Measurements from ENCODE around the gene KCNJ15.

KCNJ15 gene

GRCh38 chr21:38264571-38264970 is 7.8 kb downstream of the KCNJ15 start:
- in situ Hi-C loops (cut with MboI; ENCODE audit: low pct_unique_long_range_greater_than_20kb, low sequenced_read_pairs) = no loop called here
- no peak for DNase-seq

- in situ Hi-C loops (cut with MboI; ENCODE audit: low pct_unique_long_range_greater_than_20kb, low sequenced_read_pairs) = no loop called here
- DNase-seq = no peak
Measured at GRCh38 chr21:38265166-38265565, 8.4 kb downstream of the KCNJ15 start.

GRCh38 chr21:38266732-38267131 is 9.9 kb downstream of the KCNJ15 start:
- in situ Hi-C loops (cut with MboI; ENCODE audit: low pct_unique_long_range_greater_than_20kb, low sequenced_read_pairs) = no loop called here
- no peak for DNase-seq

GRCh38 chr21:38267136-38267755 is 10.5 kb downstream of the KCNJ15 start:
- in situ Hi-C loops (cut with MboI; ENCODE audit: low pct_unique_long_range_greater_than_20kb, low sequenced_read_pairs) = no loop called here
- no peak for DNase-seq

DNA sequence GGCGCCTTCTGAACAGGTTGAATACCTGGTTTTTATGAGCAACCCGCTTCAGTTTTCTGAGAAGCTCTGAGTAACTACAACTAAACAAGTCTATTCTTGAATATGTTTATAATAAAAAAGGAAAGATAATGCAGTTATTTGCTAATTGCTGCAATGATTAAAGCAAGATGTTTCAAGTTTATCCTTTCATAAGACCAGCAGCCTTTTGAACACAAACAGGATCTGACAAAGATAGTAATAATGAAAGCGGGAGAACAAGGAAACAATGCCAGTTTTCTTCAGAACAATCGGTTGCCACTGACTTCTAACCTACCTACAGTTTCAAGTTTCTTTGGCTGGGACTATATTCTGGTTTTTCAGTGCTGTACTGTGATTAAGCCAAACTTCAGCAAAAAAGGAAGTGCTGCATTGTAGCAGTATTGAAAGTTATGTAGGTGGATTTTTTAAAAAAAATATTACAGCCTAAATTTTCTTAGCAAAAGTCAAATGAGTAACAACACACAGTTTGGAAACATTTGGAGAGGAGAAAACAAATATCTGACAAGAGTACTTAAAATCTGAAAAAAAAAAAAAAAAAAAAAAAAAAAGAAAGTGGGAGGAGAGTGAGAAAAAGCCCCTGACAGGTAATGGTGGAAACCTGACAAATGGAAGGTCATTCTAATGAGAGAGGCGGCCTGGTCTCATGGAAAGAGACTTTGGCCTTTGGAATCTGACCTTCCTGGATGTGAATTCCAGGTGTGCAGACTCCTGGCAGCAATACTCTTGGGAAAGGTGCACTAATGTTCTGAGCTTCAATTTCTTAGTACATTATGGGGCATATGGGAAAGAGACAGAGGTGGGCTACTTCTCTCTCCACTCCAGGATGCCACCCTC is 11.4 kb downstream of the KCNJ15 start:
- DNase-seq = no peak
- in situ Hi-C loops (cut with MboI; ENCODE audit: low pct_unique_long_range_greater_than_20kb, low sequenced_read_pairs) = no loop called here

DNA sequence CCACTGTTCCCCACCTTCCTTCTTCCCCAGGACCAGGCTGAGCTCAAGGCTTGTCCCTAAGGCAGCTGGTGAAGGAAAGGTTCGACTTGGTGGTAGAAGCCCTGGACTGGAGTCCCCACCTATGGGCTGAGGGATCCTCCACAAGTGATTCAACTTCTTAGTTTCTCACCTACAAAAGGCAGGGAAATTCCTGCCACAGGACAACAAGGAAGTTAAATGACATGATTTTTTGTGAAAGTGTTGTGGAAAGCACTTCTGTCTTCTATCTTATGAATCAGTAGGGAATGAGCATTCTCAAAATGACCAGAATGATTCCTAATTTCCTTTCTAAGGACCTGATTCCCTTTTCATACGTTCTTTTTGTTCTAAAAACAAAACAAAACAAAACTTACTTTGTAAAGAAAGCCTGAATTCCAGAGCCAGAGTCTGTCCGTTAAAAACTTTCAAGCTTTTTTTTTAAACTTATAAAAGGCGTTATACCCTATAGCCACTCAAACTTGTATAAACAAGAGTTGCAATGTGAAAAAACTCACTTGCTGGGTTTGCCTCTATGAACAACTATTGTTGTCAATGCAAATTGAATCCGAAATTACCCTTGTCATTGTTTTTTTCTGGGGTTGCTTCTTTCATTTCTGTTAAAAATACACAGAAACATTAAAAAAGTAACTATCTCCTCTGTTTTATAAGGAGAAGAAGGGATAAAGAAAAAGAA is 12.2 kb downstream of the KCNJ15 start:
- no peak for DNase-seq
- in situ Hi-C loops (cut with MboI; ENCODE audit: low pct_unique_long_range_greater_than_20kb, low sequenced_read_pairs) = no loop called here

GRCh38 chr21:38269576-38269936 is 12.8 kb downstream of the KCNJ15 start:
- DNase-seq = no peak
- in situ Hi-C loops (cut with MboI; ENCODE audit: low pct_unique_long_range_greater_than_20kb, low sequenced_read_pairs) = no loop called here

DNA sequence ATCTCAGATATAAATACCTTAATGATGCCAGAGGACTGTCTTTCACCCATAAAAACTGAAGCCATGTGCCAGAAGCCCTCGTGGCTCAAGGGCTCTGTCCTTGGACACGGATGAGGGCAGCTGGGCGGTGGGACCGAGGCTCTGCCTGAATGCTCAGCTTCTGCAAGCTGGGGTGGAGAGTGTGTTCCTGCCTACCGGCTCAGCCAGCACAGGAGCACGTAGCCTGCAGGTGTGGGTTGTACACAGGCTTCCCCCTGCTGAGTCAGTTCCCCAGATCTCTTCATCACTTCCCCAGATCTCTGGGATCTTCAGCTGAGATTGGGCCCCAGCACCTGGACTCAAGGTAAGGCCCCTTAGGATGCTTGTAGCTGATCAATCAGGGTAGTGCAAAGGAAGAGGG is 15.4 kb downstream of the KCNJ15 start:
- in situ Hi-C loops (cut with MboI; ENCODE audit: low pct_unique_long_range_greater_than_20kb, low sequenced_read_pairs) = no loop called here
- DNase-seq = no peak

DNA sequence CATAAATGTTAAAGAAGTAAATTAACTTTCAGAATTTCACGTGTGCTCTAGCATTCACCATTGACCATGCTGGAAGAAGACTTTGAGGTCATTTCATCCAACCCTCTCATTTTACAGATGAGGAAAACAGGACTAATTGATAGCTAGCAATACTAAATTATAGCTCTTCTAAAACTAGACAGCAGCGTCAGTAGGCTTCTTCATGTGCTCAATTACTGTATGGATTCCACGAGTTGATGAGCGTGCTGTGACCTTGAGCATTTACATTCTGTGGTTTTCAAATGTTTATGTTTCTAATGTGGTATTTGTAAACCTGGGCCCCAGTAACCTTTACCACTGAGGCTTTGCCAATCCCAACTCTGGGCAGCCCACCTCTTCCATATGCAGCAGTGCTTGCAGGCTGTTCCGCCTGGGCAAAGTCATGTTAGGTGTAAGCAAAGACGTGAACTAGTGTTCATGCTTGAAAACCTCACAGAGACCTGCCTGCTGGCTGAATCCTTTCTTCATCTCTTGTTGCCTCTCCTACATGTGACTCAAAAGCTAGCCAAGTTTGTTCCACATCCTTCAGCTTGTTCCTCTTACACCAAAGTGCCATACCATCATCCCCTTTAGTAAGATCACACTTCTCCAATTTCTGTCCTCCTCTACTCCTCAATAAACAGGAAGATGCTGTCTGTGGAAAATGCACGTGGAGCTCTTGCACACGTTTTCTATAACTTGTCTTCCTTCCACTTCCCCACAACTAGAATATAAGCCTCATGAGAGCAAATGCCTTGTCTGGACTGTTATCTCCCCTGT is 17.2 kb downstream of the KCNJ15 start:
- no peak for DNase-seq
- in situ Hi-C loops (cut with MboI; ENCODE audit: low pct_unique_long_range_greater_than_20kb, low sequenced_read_pairs) = no loop called here

DNA sequence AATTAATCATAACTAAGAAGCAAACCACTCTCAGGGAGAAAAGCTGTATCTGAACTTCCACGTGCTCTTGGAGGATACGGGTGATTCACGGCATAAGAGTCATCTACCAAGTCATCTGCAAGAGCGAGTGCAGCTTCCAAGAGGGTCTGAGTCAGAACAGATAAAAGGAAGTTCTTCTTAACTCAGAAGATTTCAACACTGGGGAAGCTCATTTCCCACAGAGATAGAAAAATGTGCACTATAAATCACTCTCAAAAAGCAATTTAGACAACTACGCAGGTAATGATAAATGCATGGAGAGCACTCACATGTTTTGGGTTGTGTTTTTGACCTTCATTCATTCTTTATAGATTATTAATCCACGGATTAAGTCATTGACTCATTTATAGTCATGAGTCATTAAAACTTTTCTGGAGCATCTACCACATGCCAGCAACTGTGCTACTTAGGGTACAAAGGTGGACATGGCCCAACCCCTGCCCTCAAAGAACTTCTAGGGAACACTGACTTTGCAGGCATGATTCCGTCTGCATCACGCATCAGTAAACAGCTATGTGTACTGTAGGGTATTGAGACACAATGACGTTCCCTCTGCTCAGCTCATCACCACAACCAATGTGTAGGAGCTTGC is 20.8 kb downstream of the KCNJ15 start:
- in situ Hi-C loops (cut with MboI; ENCODE audit: low pct_unique_long_range_greater_than_20kb, low sequenced_read_pairs) = no loop called here

GRCh38 chr21:38280454-38280853 is 23.7 kb downstream of the KCNJ15 start:
- in situ Hi-C loops (cut with MboI; ENCODE audit: low pct_unique_long_range_greater_than_20kb, low sequenced_read_pairs) = no loop called here
- no peak for DNase-seq

More for the DNA sequence above, 20.8 kb downstream of the KCNJ15 start:
- DNase-seq = no peak

DNA sequence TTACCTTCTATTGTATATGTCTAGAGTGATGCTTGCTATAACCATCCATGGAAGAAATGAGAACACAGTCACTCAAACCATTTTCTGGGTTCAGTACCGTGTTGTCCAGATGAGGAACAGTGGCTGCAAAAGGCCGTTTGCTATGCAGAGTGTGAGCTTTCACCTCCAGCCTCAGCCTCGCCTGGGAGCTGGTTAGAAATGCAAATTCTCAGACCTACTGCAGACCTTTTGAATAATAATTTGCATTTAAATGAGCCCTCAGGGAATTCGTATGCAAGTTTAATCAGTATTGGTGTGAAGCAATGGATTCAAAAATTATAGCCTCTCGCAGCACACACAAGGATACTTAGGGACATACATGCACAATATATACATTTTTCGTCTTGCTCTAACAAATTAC is 24.1 kb downstream of the KCNJ15 start:
- DNase-seq = no peak

DNA sequence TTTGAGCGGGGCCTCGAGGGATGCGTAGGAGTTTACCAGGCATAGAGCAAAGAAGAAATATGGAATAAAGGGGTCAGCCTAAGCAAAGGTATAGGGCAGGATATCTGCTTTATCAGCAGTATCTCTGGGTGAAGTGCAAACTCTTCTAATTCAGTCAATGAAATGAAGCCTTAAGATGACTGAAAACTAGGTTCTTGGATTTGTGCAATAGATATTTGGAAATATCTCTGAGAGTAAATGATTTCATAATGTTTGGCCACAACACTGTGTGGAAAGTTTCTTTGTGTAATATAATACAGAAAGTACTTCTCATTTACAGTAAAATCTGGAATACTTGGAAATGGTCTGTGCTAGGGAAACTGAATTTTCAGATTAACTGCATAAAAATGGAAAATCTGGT is 26.1 kb downstream of the KCNJ15 start:
- in situ Hi-C loops (cut with MboI; ENCODE audit: low pct_unique_long_range_greater_than_20kb, low sequenced_read_pairs) = no loop called here
- no peak for DNase-seq

More for the DNA sequence above, 24.1 kb downstream of the KCNJ15 start:
- in situ Hi-C loops (cut with MboI; ENCODE audit: low pct_unique_long_range_greater_than_20kb, low sequenced_read_pairs) = no loop called here

GRCh38 chr21:38284216-38284615 is 27.4 kb downstream of the KCNJ15 start:
- in situ Hi-C loops (cut with MboI; ENCODE audit: low pct_unique_long_range_greater_than_20kb, low sequenced_read_pairs) = no loop called here
- DNase-seq = no peak

GRCh38 chr21:38286739-38287471 is 30.1 kb downstream of the KCNJ15 start:
- in situ Hi-C loops (cut with MboI; ENCODE audit: low pct_unique_long_range_greater_than_20kb, low sequenced_read_pairs) = no loop called here

GRCh38 chr21:38287476-38287875 is 30.7 kb downstream of the KCNJ15 start:
- no peak for DNase-seq
- in situ Hi-C loops (cut with MboI; ENCODE audit: low pct_unique_long_range_greater_than_20kb, low sequenced_read_pairs) = no loop called here

More at GRCh38 chr21:38286739-38287471, 30.1 kb downstream of the KCNJ15 start:
- no peak for DNase-seq

- DNase-seq = peak; percentile 75
- in situ Hi-C loops (cut with MboI; ENCODE audit: low pct_unique_long_range_greater_than_20kb, low sequenced_read_pairs) = no loop called here
Measured at GRCh38 chr21:38289705-38290485, 33.1 kb downstream of the KCNJ15 start.

GRCh38 chr21:38290809-38291208 is 34.0 kb downstream of the KCNJ15 start:
- in situ Hi-C loops (cut with MboI; ENCODE audit: low pct_unique_long_range_greater_than_20kb, low sequenced_read_pairs) = no loop called here
- DNase-seq = no peak

All from KBM-7 (cell line).